GM06990 (cell line): ENCODE results near the gene PACRG.

Experiments
- DNase-seq: peaks from one replicate; pipeline ENCODE4 v3.0.0-alpha.2; 2011; ENCODE audit not compliant: insufficient read length; ENCODE audit errors: extremely low read depth
- H3K27me3 ChIP-seq: replicated peaks from 2 replicates; pipeline ENCODE4 v1.6.0; 2011; ENCODE audit warnings: low read length; ENCODE audit not compliant: control insufficient read depth, insufficient read depth
- H3K36me3 ChIP-seq: 2 replicates; pipeline ENCODE4 v1.5.1; 2011; ENCODE audit warnings: low read length; ENCODE audit not compliant: control insufficient read depth, insufficient read depth
- H3K4me3 ChIP-seq: replicated peaks from 2 replicates; pipeline ENCODE4 v1.5.1; 2011; ENCODE audit warnings: low read depth, mild to moderate bottlenecking, control low read depth, low read length
- CTCF ChIP-seq: IDR thresholded peaks from 2 replicates; pipeline ENCODE4 v1.5.1; 2011; ENCODE audit warnings: low read length, control low read depth, mild to moderate bottlenecking, inconsistent platforms; ENCODE audit not compliant: insufficient read depth, poor library complexity, severe bottlenecking

Gene PACRG

GRCh38 chr6:163261361-163261760 lies 533.6 kb downstream of the PACRG start:
- Histone ChIP-seq H3K4me3 (no peak overlapping the region), H3K27me3 (no peaks in the 10 kb centered on the region), H3K36me3 (no peaks in the 10 kb centered on the region)
- no peak for DNase-seq
- no peak for TF ChIP-seq CTCF

- no peak for TF ChIP-seq CTCF
- H3K27me3 ChIP-seq, result no peaks in the 10 kb centered on the region
- no peak overlapping the region for H3K4me3 ChIP-seq
- no peak for DNase-seq
- no peaks in the 10 kb centered on the region for H3K36me3 ChIP-seq
Observed at GRCh38 chr6:163262080-163262479, 534.3 kb downstream of the PACRG start.

GRCh38 chr6:163263196-163263595 lies 535.4 kb downstream of the PACRG start:
- H3K27me3 ChIP-seq, result no peaks in the 10 kb centered on the region
- DNase-seq, result no peak
- no peaks in the 10 kb centered on the region for H3K36me3 ChIP-seq
- no peak overlapping the region for H3K4me3 ChIP-seq
- TF ChIP-seq CTCF, result no peak

- Histone ChIP-seq H3K27me3 (no peaks in the 10 kb centered on the region), H3K4me3 (no peak overlapping the region), H3K36me3 (no peaks in the 10 kb centered on the region)
- no peak for DNase-seq
- TF ChIP-seq CTCF, result no peak
Observed at GRCh38 chr6:163263998-163264661, 536.4 kb downstream of the PACRG start.

- Histone ChIP-seq H3K36me3 (no peaks in the 10 kb centered on the region), H3K27me3 (no peaks in the 10 kb centered on the region), H3K4me3 (no peak overlapping the region)
- no peak for DNase-seq
- no peak for TF ChIP-seq CTCF
Observed at GRCh38 chr6:163264662-163265035, 536.9 kb downstream of the PACRG start.

- DNase-seq, result no peak
- no peaks in the 10 kb centered on the region for H3K27me3 ChIP-seq
Observed at GRCh38 chr6:163281634-163282033, 553.9 kb downstream of the PACRG start.

More at GRCh38 chr6:163281634-163282033, 553.9 kb downstream of the PACRG start:
- Histone ChIP-seq H3K36me3 (no peaks in the 10 kb centered on the region), H3K4me3 (no peak overlapping the region)
- TF ChIP-seq CTCF, result no peak
